ENCODE data around the gene NAA60. TPM values are rescaled to one million over a fixed set of nuclear protein-coding genes. Genes with fewer than 3 reads are reported as not detected.

Gene NAA60
- polyA plus RNA-seq, 1 donor from 2014 or later: 32.0 TPM

DNA sequence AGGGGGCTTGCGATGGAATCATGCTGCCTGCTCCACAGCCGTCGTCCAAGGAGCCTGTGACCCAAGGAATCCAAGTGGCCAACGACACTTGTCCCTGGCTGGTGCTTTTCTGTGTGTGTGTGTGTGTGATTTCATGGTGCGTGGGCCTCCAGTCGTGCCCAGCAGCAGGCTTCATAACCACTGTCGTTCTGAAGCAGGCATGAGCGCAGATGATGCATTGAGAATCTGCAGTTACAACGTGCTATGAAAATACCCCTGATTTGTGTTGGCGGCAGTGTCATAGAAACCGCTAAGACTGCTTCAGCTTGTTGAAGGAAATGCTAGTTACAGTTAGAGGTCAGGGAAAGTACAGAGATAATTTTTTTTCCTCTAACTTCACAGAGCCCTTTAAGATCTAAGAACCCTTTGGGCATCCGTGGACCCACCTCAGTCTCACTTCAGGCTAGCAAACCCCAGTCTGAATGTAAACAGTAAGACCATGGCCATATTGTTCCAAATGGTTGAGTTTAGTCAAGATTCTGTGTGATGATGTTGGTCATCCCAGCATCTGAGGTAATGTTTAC is 36.3 kb downstream of the NAA60 start:
- no peak overlapping the region for H3K4me2 ChIP-seq (ENCODE audit: low read length)
- no peak overlapping the region for H3K27ac ChIP-seq (ENCODE audit: low read length)
- H3K9me2 ChIP-seq (ENCODE audit: insufficient read depth, low read length): no peaks in the 10 kb centered on the region
- H2AFZ ChIP-seq (ENCODE audit: low read depth, low read length): no peak overlapping the region
- no peaks in the 10 kb centered on the region for H3K36me3 ChIP-seq (ENCODE audit: insufficient read depth, low read length)
- no peaks in the 10 kb centered on the region for H3F3A ChIP-seq (ENCODE audit: insufficient read depth, low read length, poor library complexity, severe bottlenecking)
- no peaks in the 10 kb centered on the region for H3K27me3 ChIP-seq (ENCODE audit: insufficient read depth, low read depth, low read length)
- H3K79me2 ChIP-seq (replicated peaks; ENCODE audit: insufficient read depth, low read length): no peaks in the 10 kb centered on the region
- no peak overlapping the region for H3K9ac ChIP-seq (ENCODE audit: low read length)
- H3K4me3 ChIP-seq (ENCODE audit: low read length): no peak overlapping the region
- no peaks in the 10 kb centered on the region for H3K9me3 ChIP-seq (ENCODE audit: low read length)
- H4K20me1 ChIP-seq (ENCODE audit: insufficient read depth): no peaks in the 10 kb centered on the region
- TF ChIP-seq EP300 (conservative IDR thresholded peaks at IDR 0.05; ENCODE audit: poor library complexity, severe bottlenecking) (no peak), SMC3 (conservative IDR thresholded peaks at IDR 0.05; ENCODE audit: poor library complexity) (no peak), EZH2 (IDR thresholded peaks at IDR 0.05; ENCODE audit: borderline replicate concordance, insufficient read depth, low read length, poor library complexity, severe bottlenecking) (no peak), POLR2AphosphoS5 (IDR thresholded peaks at IDR 0.05) (no peak), TAF1 (IDR thresholded peaks at IDR 0.05; ENCODE audit: low read depth) (no peak), RAD21 (conservative IDR thresholded peaks at IDR 0.05) (no peak), MXI1 (conservative IDR thresholded peaks at IDR 0.05; ENCODE audit: poor library complexity, severe bottlenecking) (no peak)
- TF ChIP-seq, protein P1, sequence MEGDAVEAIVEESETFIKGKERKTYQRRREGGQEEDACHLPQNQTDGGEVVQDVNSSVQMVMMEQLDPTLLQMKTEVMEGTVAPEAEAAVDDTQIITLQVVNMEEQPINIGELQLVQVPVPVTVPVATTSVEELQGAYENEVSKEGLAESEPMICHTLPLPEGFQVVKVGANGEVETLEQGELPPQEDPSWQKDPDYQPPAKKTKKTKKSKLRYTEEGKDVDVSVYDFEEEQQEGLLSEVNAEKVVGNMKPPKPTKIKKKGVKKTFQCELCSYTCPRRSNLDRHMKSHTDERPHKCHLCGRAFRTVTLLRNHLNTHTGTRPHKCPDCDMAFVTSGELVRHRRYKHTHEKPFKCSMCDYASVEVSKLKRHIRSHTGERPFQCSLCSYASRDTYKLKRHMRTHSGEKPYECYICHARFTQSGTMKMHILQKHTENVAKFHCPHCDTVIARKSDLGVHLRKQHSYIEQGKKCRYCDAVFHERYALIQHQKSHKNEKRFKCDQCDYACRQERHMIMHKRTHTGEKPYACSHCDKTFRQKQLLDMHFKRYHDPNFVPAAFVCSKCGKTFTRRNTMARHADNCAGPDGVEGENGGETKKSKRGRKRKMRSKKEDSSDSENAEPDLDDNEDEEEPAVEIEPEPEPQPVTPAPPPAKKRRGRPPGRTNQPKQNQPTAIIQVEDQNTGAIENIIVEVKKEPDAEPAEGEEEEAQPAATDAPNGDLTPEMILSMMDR (IDR thresholded peaks at IDR 0.05; ENCODE audit: poor library complexity, severe bottlenecking): no peak
- TF ChIP-seq, protein P2, sequence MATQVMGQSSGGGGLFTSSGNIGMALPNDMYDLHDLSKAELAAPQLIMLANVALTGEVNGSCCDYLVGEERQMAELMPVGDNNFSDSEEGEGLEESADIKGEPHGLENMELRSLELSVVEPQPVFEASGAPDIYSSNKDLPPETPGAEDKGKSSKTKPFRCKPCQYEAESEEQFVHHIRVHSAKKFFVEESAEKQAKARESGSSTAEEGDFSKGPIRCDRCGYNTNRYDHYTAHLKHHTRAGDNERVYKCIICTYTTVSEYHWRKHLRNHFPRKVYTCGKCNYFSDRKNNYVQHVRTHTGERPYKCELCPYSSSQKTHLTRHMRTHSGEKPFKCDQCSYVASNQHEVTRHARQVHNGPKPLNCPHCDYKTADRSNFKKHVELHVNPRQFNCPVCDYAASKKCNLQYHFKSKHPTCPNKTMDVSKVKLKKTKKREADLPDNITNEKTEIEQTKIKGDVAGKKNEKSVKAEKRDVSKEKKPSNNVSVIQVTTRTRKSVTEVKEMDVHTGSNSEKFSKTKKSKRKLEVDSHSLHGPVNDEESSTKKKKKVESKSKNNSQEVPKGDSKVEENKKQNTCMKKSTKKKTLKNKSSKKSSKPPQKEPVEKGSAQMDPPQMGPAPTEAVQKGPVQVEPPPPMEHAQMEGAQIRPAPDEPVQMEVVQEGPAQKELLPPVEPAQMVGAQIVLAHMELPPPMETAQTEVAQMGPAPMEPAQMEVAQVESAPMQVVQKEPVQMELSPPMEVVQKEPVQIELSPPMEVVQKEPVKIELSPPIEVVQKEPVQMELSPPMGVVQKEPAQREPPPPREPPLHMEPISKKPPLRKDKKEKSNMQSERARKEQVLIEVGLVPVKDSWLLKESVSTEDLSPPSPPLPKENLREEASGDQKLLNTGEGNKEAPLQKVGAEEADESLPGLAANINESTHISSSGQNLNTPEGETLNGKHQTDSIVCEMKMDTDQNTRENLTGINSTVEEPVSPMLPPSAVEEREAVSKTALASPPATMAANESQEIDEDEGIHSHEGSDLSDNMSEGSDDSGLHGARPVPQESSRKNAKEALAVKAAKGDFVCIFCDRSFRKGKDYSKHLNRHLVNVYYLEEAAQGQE (IDR thresholded peaks at IDR 0.05; ENCODE audit: borderline replicate concordance): no peak

DNA sequence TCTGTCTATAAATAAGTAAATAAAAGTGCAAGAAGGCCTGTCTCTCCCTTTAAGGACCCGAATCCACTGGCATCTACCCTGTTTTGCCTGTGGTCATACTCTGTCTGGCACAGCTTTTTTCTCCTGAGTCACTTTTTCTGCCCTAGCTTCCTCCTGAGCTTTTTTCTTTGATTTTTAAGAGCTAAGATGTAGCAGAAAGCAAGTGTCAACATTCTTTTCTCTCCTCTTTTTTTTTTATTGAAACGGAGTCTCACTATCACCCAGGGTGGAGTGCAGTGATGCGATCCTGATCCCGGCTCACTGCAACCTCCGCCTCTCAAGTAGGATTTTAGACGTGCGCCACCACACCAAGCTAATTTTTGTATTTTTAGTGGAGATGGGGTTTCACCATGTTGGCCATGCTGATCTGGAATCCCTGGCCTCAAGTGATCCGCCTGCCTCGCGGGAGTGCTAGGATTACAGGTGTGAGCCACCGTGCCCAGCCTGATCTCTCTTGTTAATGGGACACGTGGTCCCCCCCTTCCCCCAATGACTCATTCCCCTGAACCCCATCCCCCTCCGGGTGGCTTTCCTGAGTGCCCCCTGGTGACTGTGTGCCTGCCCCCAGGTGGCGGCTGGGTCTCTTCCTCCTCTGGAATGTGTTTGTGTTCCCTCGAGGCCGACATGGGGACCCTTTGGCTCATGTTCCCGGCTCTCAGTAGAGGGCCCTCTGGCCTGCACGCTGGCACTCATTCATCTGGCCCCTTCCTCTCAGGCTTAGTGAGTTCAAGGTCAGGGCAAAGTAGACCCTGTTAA is 37.6 kb downstream of the NAA60 start:
- Histone ChIP-seq H3K27ac (ENCODE audit: low read length) (no peak overlapping the region), H3K36me3 (ENCODE audit: insufficient read depth, low read length) (no peaks in the 10 kb centered on the region)

More for the DNA sequence above, 37.6 kb downstream of the NAA60 start:
- no peak overlapping the region for H3K4me2 ChIP-seq (ENCODE audit: low read length)
- no peaks in the 10 kb centered on the region for H3K9me2 ChIP-seq (ENCODE audit: insufficient read depth, low read length)
- no peaks in the 10 kb centered on the region for H3K79me2 ChIP-seq (replicated peaks; ENCODE audit: insufficient read depth, low read length)
- no peak for TF ChIP-seq TAF1 (IDR thresholded peaks at IDR 0.05; ENCODE audit: low read depth)
- TF ChIP-seq EP300 (conservative IDR thresholded peaks at IDR 0.05; ENCODE audit: poor library complexity, severe bottlenecking): no peak
- TF ChIP-seq SMC3 (conservative IDR thresholded peaks at IDR 0.05; ENCODE audit: poor library complexity): no peak
- TF ChIP-seq, protein P1 (IDR thresholded peaks at IDR 0.05; ENCODE audit: poor library complexity, severe bottlenecking): no peak
- TF ChIP-seq, protein P2 (IDR thresholded peaks at IDR 0.05; ENCODE audit: borderline replicate concordance): no peak
- no peak for TF ChIP-seq POLR2AphosphoS5 (IDR thresholded peaks at IDR 0.05)
- TF ChIP-seq EZH2 (IDR thresholded peaks at IDR 0.05; ENCODE audit: borderline replicate concordance, insufficient read depth, low read length, poor library complexity, severe bottlenecking): no peak
- no peak for TF ChIP-seq MXI1 (conservative IDR thresholded peaks at IDR 0.05; ENCODE audit: poor library complexity, severe bottlenecking)
- no peak for TF ChIP-seq RAD21 (conservative IDR thresholded peaks at IDR 0.05)
- no peaks in the 10 kb centered on the region for H3F3A ChIP-seq (ENCODE audit: insufficient read depth, low read length, poor library complexity, severe bottlenecking)
- H2AFZ ChIP-seq (ENCODE audit: low read depth, low read length): no peak overlapping the region
- H3K9me3 ChIP-seq (ENCODE audit: low read length): no peaks in the 10 kb centered on the region
- no peaks in the 10 kb centered on the region for H4K20me1 ChIP-seq (ENCODE audit: insufficient read depth)
- no peak overlapping the region for H3K4me3 ChIP-seq (ENCODE audit: low read length)
- H3K27me3 ChIP-seq (ENCODE audit: insufficient read depth, low read depth, low read length): no peaks in the 10 kb centered on the region
- no peak overlapping the region for H3K9ac ChIP-seq (ENCODE audit: low read length)

All from neural cell (in vitro differentiated cells).